GM12874 (cell line): ENCODE measurements around the gene BAG5.

ENCODE experiments used
- CTCF ChIP-seq: IDR thresholded peaks from 2 replicates; pipeline ENCODE4 v1.5.1; 2011; ENCODE audit warnings: low read depth, mild to moderate bottlenecking, control low read depth, low read length, moderate library complexity; ENCODE audit not compliant: insufficient read depth

BAG5 gene

GRCh38 chr14:103547455-103547940 is 15.0 kb downstream of the BAG5 start:
- no peak for TF ChIP-seq CTCF

GRCh38 chr14:103546652-103547454 is 15.6 kb downstream of the BAG5 start:
- TF ChIP-seq CTCF = peak; percentile 90

- no peak for TF ChIP-seq CTCF
Observed at GRCh38 chr14:103545915-103546651, 16.4 kb downstream of the BAG5 start.

GRCh38 chr14:103545219-103545914 is 17.1 kb downstream of the BAG5 start:
- TF ChIP-seq CTCF = no peak

- no peak for TF ChIP-seq CTCF
Observed at GRCh38 chr14:103544388-103545218, 17.9 kb downstream of the BAG5 start.

- no peak for TF ChIP-seq CTCF
Observed at GRCh38 chr14:103543721-103544387, 18.6 kb downstream of the BAG5 start.
